Esophagus squamous epithelium (tissue), 5 donors: ENCODE measurements around the gene RESF1. TPM values are rescaled to one million over a fixed set of nuclear protein-coding genes. Genes with fewer than 3 reads are reported as not detected.
A peak's percentile ranks its signal among the peaks of the same experiment; 100 is the strongest.

Source experiments
- DNase-seq: peaks from one replicate; lab custom pipeline; 2025; lab: John Stamatoyannopoulos, UW
- H3K27ac ChIP-seq, 4 donors: fragments of 200-600 bp; sonication (generic); one replicate each; pipeline ENCODE4 v1.5.1; 2016 to 2019; ENCODE audit warnings: mild to moderate bottlenecking in 1 of 4
- H3K27me3 ChIP-seq, 4 donors: fragments of 200-600 bp; sonication (generic); 1 replicate in 3 of 4; 2 replicates in 1 of 4; pipeline versions ENCODE4 v1.5.1 to v1.6.0; 2017 to 2021; ENCODE audit warnings: antibody characterized with exemption in 1 of 4
- H3K36me3 ChIP-seq, 3 donors: fragments of 200-600 bp; sonication (generic); one replicate each; pipeline ENCODE4 v1.5.1; 2016 to 2019
- H3K4me1 ChIP-seq, 3 donors: fragments of 200-600 bp; sonication (generic); one replicate each; pipeline ENCODE4 v1.5.1; 2017 to 2019
- H3K4me3 ChIP-seq, 4 donors: fragments of 200-600 bp; sonication (generic); 1 replicate in 3 of 4; 2 replicates in 1 of 4; pipeline ENCODE4 v1.5.1; 2016 to 2019; ENCODE audit warnings: mild to moderate bottlenecking in 2 of 4, moderate library complexity in 1 of 4
- H3K9me3 ChIP-seq, 3 donors: fragments of 200-600 bp; sonication (generic); one replicate each; pipeline ENCODE4 v1.5.1; 2016 to 2019
- CTCF ChIP-seq, 6 experiments: fragments of 450-650 bp in 4 of 6; fragments of 200-600 bp in 2 of 6; sonication (generic) in 2 of 6; IDR thresholded peaks; one replicate each; pipeline ENCODE4 v1.5.1; 2016 to 2019; ENCODE audit warnings: antibody characterized with exemption in 6 of 6, mild to moderate bottlenecking in 4 of 6, moderate library complexity in 4 of 6
- POLR2A ChIP-seq, 4 donors: fragments of 450-650 bp; IDR thresholded peaks; one replicate each; pipeline ENCODE4 v1.6.1; 2017; ENCODE audit warnings: antibody characterized with exemption in 4 of 4, mild to moderate bottlenecking in 4 of 4, moderate library complexity in 3 of 4
- WGBS, 2 donors: methylation state at CpG; one replicate each; pipeline ENCODE4 v1.1.5; 2018; 5-methylcytosine and 5-hydroxymethylcytosine counted together
- intact Hi-C: fragments of 100-400 bp; cut with DNase I; formaldehyde crosslinking; loops from one replicate; pipeline ENCODE4 v1.15.0; 2022
- total RNA-seq, 4 donors: library from RNA; depleted of rRNA; stranded (reverse); fragments of >200 nt; gene quantifications; one replicate each; pipeline ENCODE4 v1.1.0, GENCODE V29; 2016
- donor health status: DM: yes; HTN: yes; CAD: no.

Gene RESF1
- total RNA-seq, 4 donors from 2014 or later = 25.5 to 54.2 (median 38.7) TPM

GRCh38 chr12:31951939-31952338 is 7.3 kb upstream of the RESF1 start:
- DNase-seq = no peak
- Histone ChIP-seq H3K27me3 (no peaks in the 10 kb centered on the region), H3K27ac (no peak overlapping the region), H3K36me3 (no peaks in the 10 kb centered on the region), H3K4me1 (no peaks in the 10 kb centered on the region), H3K4me3 (no peak overlapping the region), H3K9me3 (peaks cover 0 to 9% (median 0%) of the 10 kb centered on the region in 3 donors)
- intact Hi-C loops = no loop called here
- WGBS, 2 donors = 79 to 83% methylated on average over 2 of the region's 2 CpGs
- TF ChIP-seq CTCF (IDR thresholded peaks at IDR 0.05) = no peak

- TF ChIP-seq POLR2A (IDR thresholded peaks at IDR 0.05) = no peak
- TF ChIP-seq CTCF (IDR thresholded peaks at IDR 0.05) = no peak
- Histone ChIP-seq H3K9me3 (peaks cover 0 to 9% (median 0%) of the 10 kb centered on the region in 3 donors), H3K36me3 (no peaks in the 10 kb centered on the region), H3K4me3 (no peak overlapping the region), H3K27me3 (no peaks in the 10 kb centered on the region), H3K27ac (no peak overlapping the region), H3K4me1 (no peaks in the 10 kb centered on the region)
- WGBS, 2 donors = 93 to 94% methylated on average over 5 of the region's 5 CpGs
- intact Hi-C loops = no loop called here
- no peak for DNase-seq
Measured at GRCh38 chr12:31952418-31952817, 6.8 kb upstream of the RESF1 start.

- Histone ChIP-seq H3K9me3 (no peaks in the 10 kb centered on the region), H3K27ac (no peak overlapping the region), H3K4me3 (no peak overlapping the region), H3K27me3 (no peaks in the 10 kb centered on the region), H3K36me3 (no peaks in the 10 kb centered on the region), H3K4me1 (peaks cover 0 to 16% (median 6%) of the 10 kb centered on the region in 3 donors)
- WGBS, 2 donors = 92 to 96% methylated on average over 7 of the region's 7 CpGs
- TF ChIP-seq CTCF (IDR thresholded peaks at IDR 0.05) = no peak
- no peak for TF ChIP-seq POLR2A (IDR thresholded peaks at IDR 0.05)
- intact Hi-C loops = no loop called here
- DNase-seq = no peak
Measured at GRCh38 chr12:31954925-31955858, 4.0 kb upstream of the RESF1 start.

- WGBS, 2 donors = 9 to 17% methylated on average over 10 of the region's 10 CpGs
- TF ChIP-seq POLR2A (IDR thresholded peaks at IDR 0.05) = no peak
- no peak for TF ChIP-seq CTCF (IDR thresholded peaks at IDR 0.05)
- no peaks in the 10 kb centered on the region for H3K9me3 ChIP-seq
- peak overlapping the region; percentile 90 to 97 (median 94) for H3K27ac ChIP-seq
- H3K27me3 ChIP-seq = no peaks in the 10 kb centered on the region
- intact Hi-C loops = no loop called here
- H3K36me3 ChIP-seq = peaks cover 0 to 25% (median 0%) of the 10 kb centered on the region in 3 donors
- peak overlapping the region; percentile 42 to 86 (median 74) for H3K4me3 ChIP-seq
- H3K4me1 ChIP-seq = peaks cover 14 to 50% (median 19%) of the 10 kb centered on the region in 3 donors
- no peak for DNase-seq
Measured at GRCh38 chr12:31958569-31959160, 550 bp upstream of the RESF1 start.
